GM18861 (cell line): ENCODE results near the gene MESD.

Experiments used
- ATAC-seq: cut with Tn5 transposase; IDR thresholded peaks from one replicate; pipeline ENCODE4 v1.9.1; 2021; ENCODE audit not compliant: unreplicated experiment

MESD gene

GRCh38 chr15:80989518-80990478, at the start of gene MESD:
MESD (minus strand) TSS chr15:80989819; CDS start chr15:80989791, 28 bp downstream.
- ATAC-seq: peak; percentile 94

- no peak for ATAC-seq
Observed at GRCh38 chr15:81038975-81039607, 49.5 kb upstream of the MESD start.

- ATAC-seq: no peak
Observed at GRCh38 chr15:81037952-81038743, 48.5 kb upstream of the MESD start.

GRCh38 chr15:81033508-81033907, 43.9 kb upstream of the MESD start:
- no peak for ATAC-seq

GRCh38 chr15:81032818-81033217, 43.2 kb upstream of the MESD start:
- no peak for ATAC-seq

- no peak for ATAC-seq
Observed at GRCh38 chr15:81032355-81032754, 42.7 kb upstream of the MESD start.

GRCh38 chr15:81031203-81031602, 41.6 kb upstream of the MESD start:
- ATAC-seq: no peak

GRCh38 chr15:81030301-81030750, 40.7 kb upstream of the MESD start:
- no peak for ATAC-seq

GRCh38 chr15:81029414-81030300, 40.0 kb upstream of the MESD start:
- no peak for ATAC-seq

GRCh38 chr15:81026836-81027599, 37.4 kb upstream of the MESD start:
- ATAC-seq: no peak

GRCh38 chr15:81025721-81026370, 36.2 kb upstream of the MESD start:
- no peak for ATAC-seq

- ATAC-seq: no peak
Observed at GRCh38 chr15:81024936-81025335, 35.3 kb upstream of the MESD start.

GRCh38 chr15:81024265-81024872, 34.8 kb upstream of the MESD start:
- ATAC-seq: no peak

- ATAC-seq: peak; percentile 92
Observed at GRCh38 chr15:81023483-81024264, 34.1 kb upstream of the MESD start.

GRCh38 chr15:81021321-81021720, 31.7 kb upstream of the MESD start:
- no peak for ATAC-seq

GRCh38 chr15:81018197-81018596, 28.6 kb upstream of the MESD start:
- no peak for ATAC-seq

- ATAC-seq: no peak
Observed at GRCh38 chr15:81016489-81017068, 27.0 kb upstream of the MESD start.
